Activated CD4-positive, CD25-positive, alpha-beta regulatory T cell treated with anti-CD3 and anti-CD28 coated beads, Interleukin-2, amount 50 U/mL, for 72 hours (primary cell): Measurements from ENCODE around the gene STEAP2.
A peak's percentile ranks its signal among the peaks of the same experiment; 100 is the strongest.
"Not testable (repeated sequence)": the region's sequence is repeated elsewhere in the genome, so short reads cannot be mapped to it uniquely, and the experiment has no call there.

Experiments used
- DNase-seq: peaks from one replicate; pipeline ENCODE4 v3.0.0; 2021

STEAP2 gene

GRCh38 chr7:90238583-90238982 lies 27.0 kb downstream of the STEAP2 start:
- DNase-seq: no peak

- no peak for DNase-seq
Observed at GRCh38 chr7:90239050-90239449, 27.5 kb downstream of the STEAP2 start.

GRCh38 chr7:90239625-90240228 lies 28.2 kb downstream of the STEAP2 start:
- DNase-seq: no peak

GRCh38 chr7:90242369-90243168 lies 31.0 kb downstream of the STEAP2 start:
- DNase-seq: no peak

- no peak for DNase-seq
Observed at GRCh38 chr7:90243556-90243955, 32.0 kb downstream of the STEAP2 start.

GRCh38 chr7:90244565-90244908 lies 33.0 kb downstream of the STEAP2 start:
- no peak for DNase-seq

GRCh38 chr7:90244909-90245851 lies 33.6 kb downstream of the STEAP2 start, which contains the start of gene CFAP69:
Gene CFAP69 (plus strand): TSS chr7:90245174. CDS start chr7:90245425, 251 bp downstream.
- peak; percentile 81 for DNase-seq

- DNase-seq: no peak
Observed at GRCh38 chr7:90246171-90246570, 34.6 kb downstream of the STEAP2 start.

GRCh38 chr7:90248706-90249105 lies 37.2 kb downstream of the STEAP2 start:
- DNase-seq: no peak

- no peak for DNase-seq
Observed at GRCh38 chr7:90250601-90251303, 39.2 kb downstream of the STEAP2 start.

- no peak for DNase-seq
Observed at GRCh38 chr7:90251304-90251635, 39.7 kb downstream of the STEAP2 start.

- DNase-seq: not testable (repeated sequence)
Observed at GRCh38 chr7:90256011-90256410, 44.5 kb downstream of the STEAP2 start.

- DNase-seq: no peak
Observed at GRCh38 chr7:90256778-90257177, 45.2 kb downstream of the STEAP2 start.

GRCh38 chr7:90261441-90261840 lies 49.9 kb downstream of the STEAP2 start:
- DNase-seq: no peak

GRCh38 chr7:90262438-90262837 lies 50.9 kb downstream of the STEAP2 start:
- DNase-seq: no peak

- no peak for DNase-seq
Observed at GRCh38 chr7:90266808-90267207, 55.3 kb downstream of the STEAP2 start.

GRCh38 chr7:90267263-90267858 lies 55.8 kb downstream of the STEAP2 start:
- DNase-seq: no peak

GRCh38 chr7:90269163-90269562 lies 57.6 kb downstream of the STEAP2 start:
- DNase-seq: no peak

GRCh38 chr7:90270431-90271178 lies 59.1 kb downstream of the STEAP2 start:
- no peak for DNase-seq

- no peak for DNase-seq
Observed at GRCh38 chr7:90271753-90272152, 60.2 kb downstream of the STEAP2 start.

- no peak for DNase-seq
Observed at GRCh38 chr7:90272242-90272641, 60.7 kb downstream of the STEAP2 start.

GRCh38 chr7:90274161-90274560 lies 62.6 kb downstream of the STEAP2 start:
- DNase-seq: no peak
